WTC11 (cell line): ENCODE measurements around the gene BTD. TPM values are rescaled to one million over a fixed set of nuclear protein-coding genes. Genes with fewer than 3 reads are reported as not detected.
A peak's percentile ranks its signal among the peaks of the same experiment; 100 is the strongest.

ENCODE experiments used
- ELF4 ChIP-seq: sonication (generic); formaldehyde crosslinking; IDR thresholded peaks from 2 replicates; pipeline ENCODE4 v1.8.1; 2022; ENCODE audit warnings: low read depth, mild to moderate bottlenecking, moderate library complexity, missing genetic modification reagents
- GRHL2 ChIP-seq: fragments of 250-450 bp; sonication (Bioruptor Pico); IDR thresholded peaks from 2 replicates; pipeline ENCODE4 v1.8.0; 2022; ENCODE audit warnings: mild to moderate bottlenecking, moderate library complexity; ENCODE audit not compliant: insufficient replicate concordance, severe bottlenecking
- MXD4 ChIP-seq: fragments of 250-450 bp; sonication (Bioruptor Pico); IDR thresholded peaks from 2 replicates; pipeline ENCODE4 v1.8.0; 2021; ENCODE audit warnings: mild to moderate bottlenecking, moderate library complexity, borderline replicate concordance
- MYBL2 ChIP-seq: sonication (generic); formaldehyde crosslinking; IDR thresholded peaks from 2 replicates; pipeline ENCODE4 v1.8.1; 2023; ENCODE audit warnings: mild to moderate bottlenecking, moderate library complexity, missing genetic modification reagents
- NFYB ChIP-seq: sonication (generic); formaldehyde crosslinking; conservative IDR thresholded peaks from 2 replicates; pipeline ENCODE4 v1.8.0; 2022; ENCODE audit warnings: low read depth, missing genetic modification reagents
- NR2C2 ChIP-seq: sonication (generic); formaldehyde crosslinking; IDR thresholded peaks from 2 replicates; pipeline ENCODE4 v1.8.0; 2022; ENCODE audit warnings: mild to moderate bottlenecking, missing genetic modification reagents
- NR3C1 ChIP-seq: sonication (generic); formaldehyde crosslinking; conservative IDR thresholded peaks from 2 replicates; pipeline ENCODE4 v1.8.1; 2023; ENCODE audit warnings: low read depth, mild to moderate bottlenecking, missing genetic modification reagents
- OVOL2 ChIP-seq: fragments of 250-450 bp; sonication (Bioruptor Pico); IDR thresholded peaks from 2 replicates; pipeline ENCODE4 v1.9.0; 2021; ENCODE audit warnings: mild to moderate bottlenecking, borderline replicate concordance
- RORB ChIP-seq: fragments of 250-450 bp; sonication (Bioruptor Pico); IDR thresholded peaks from 2 replicates; pipeline ENCODE4 v1.9.0; 2021; ENCODE audit warnings: mild to moderate bottlenecking
- SP1 ChIP-seq: sonication (generic); formaldehyde crosslinking; conservative IDR thresholded peaks from 2 replicates; pipeline ENCODE4 v1.8.1; 2022; ENCODE audit warnings: missing genetic modification reagents
- TEAD4 ChIP-seq: sonication (generic); formaldehyde crosslinking; IDR thresholded peaks from 2 replicates; pipeline ENCODE4 v1.8.0; 2022; ENCODE audit warnings: mild to moderate bottlenecking, missing genetic modification reagents
- ZBTB21 ChIP-seq: sonication (generic); formaldehyde crosslinking; IDR thresholded peaks from 2 replicates; pipeline ENCODE4 v1.8.1; 2023; ENCODE audit warnings: mild to moderate bottlenecking, missing genetic modification reagents, borderline replicate concordance
- ZNF232 ChIP-seq: sonication (generic); formaldehyde crosslinking; IDR thresholded peaks from 2 replicates; pipeline ENCODE4 v1.8.0; 2022; ENCODE audit warnings: mild to moderate bottlenecking, missing genetic modification reagents
- ZNF263 ChIP-seq: sonication (generic); formaldehyde crosslinking; IDR thresholded peaks from 2 replicates; pipeline ENCODE4 v1.8.1; 2022; ENCODE audit warnings: low read depth, mild to moderate bottlenecking, moderate library complexity, missing genetic modification reagents
- ZNF396 ChIP-seq: fragments of 250-450 bp; sonication (Bioruptor Pico); IDR thresholded peaks from 2 replicates; pipeline ENCODE4 v1.8.0; 2021; ENCODE audit warnings: mild to moderate bottlenecking, moderate library complexity, borderline replicate concordance
- total RNA-seq: library from RNA; stranded (reverse); gene quantifications from 3 replicates; pipeline ENCODE4 v1.2.3, GENCODE V29; 2021
- TF ChIP-seq, protein P1 (sequence below): sonication (generic); formaldehyde crosslinking; IDR thresholded peaks from 2 replicates; pipeline ENCODE4 v1.8.1; 2022; ENCODE audit warnings: mild to moderate bottlenecking, missing genetic modification reagents, moderate library complexity, borderline replicate concordance
- TF ChIP-seq, protein P2 (sequence below): fragments of 250-450 bp; sonication (Bioruptor Pico); IDR thresholded peaks from 2 replicates; pipeline ENCODE4 v2.1.2; 2022; ENCODE audit warnings: mild to moderate bottlenecking, moderate library complexity
- TF ChIP-seq, protein P3 (sequence below): fragments of 200-600 bp; IDR thresholded peaks from 2 replicates; pipeline ENCODE4 v1.8.0; 2022; ENCODE audit warnings: antibody characterized with exemption
- TF ChIP-seq, protein P4 (sequence below): sonication (generic); formaldehyde crosslinking; conservative IDR thresholded peaks from 2 replicates; pipeline ENCODE4 v1.8.1; 2022; ENCODE audit warnings: mild to moderate bottlenecking, missing genetic modification reagents
- TF ChIP-seq, protein P5 (sequence below): fragments of 250-450 bp; sonication (Bioruptor Pico); IDR thresholded peaks from 2 replicates; pipeline ENCODE4 v1.9.0; 2021; ENCODE audit warnings: mild to moderate bottlenecking, borderline replicate concordance
- TF ChIP-seq, protein P6 (sequence below): sonication (generic); formaldehyde crosslinking; IDR thresholded peaks from 2 replicates; pipeline ENCODE4 v1.8.0; 2022; ENCODE audit warnings: missing genetic modification reagents
- TF ChIP-seq, protein P7 (sequence below): sonication (generic); formaldehyde crosslinking; IDR thresholded peaks from 2 replicates; pipeline ENCODE4 v1.8.1; 2023; ENCODE audit warnings: mild to moderate bottlenecking, missing genetic modification reagents, borderline replicate concordance

BTD gene
- total RNA-seq, 1 experiment from 2014 or later: 18.5 TPM

DNA sequence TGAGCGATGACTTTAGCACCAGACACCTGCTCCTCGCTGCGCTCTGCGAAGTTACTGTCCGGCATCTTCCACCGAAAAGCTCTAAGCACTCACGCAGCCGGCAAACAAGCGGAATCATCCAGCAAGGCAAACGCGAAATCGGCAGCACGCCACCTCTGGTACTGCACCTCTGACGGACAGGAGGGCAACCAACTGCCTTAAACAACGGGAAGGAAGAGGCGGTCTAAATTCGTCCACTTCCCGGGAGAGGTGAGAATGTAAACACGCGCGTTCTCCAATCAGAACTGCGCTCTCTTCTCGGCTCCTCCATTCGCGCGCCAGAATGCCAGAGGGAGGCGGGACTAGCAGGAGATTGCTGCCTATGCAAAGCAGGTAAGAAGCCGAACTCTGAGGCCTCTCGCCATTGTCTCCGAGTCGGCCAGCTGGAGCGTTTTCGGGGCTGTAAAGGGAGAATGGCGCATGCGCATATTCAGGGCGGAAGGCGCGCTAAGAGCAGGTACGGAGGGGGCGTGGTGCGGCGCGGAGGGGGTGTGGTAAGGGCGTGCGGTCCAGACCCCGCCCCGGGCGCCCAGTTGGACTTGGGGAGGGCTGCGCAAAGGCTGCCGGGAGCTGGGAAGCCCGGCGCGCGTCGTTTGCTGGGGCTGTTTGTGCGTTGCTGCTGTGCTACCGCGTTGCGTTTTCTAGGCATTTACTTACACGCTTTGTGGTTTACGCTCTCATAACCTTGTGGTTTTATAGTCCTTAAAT, at the start of gene BTD, which contains the start of gene HACL1 (continued):
- TF ChIP-seq, protein P1, sequence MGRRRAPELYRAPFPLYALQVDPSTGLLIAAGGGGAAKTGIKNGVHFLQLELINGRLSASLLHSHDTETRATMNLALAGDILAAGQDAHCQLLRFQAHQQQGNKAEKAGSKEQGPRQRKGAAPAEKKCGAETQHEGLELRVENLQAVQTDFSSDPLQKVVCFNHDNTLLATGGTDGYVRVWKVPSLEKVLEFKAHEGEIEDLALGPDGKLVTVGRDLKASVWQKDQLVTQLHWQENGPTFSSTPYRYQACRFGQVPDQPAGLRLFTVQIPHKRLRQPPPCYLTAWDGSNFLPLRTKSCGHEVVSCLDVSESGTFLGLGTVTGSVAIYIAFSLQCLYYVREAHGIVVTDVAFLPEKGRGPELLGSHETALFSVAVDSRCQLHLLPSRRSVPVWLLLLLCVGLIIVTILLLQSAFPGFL (CRISPR knock-in tag): no peak
- TF ChIP-seq NFYB (CRISPR knock-in tag) (peak; percentile 93), SP1 (CRISPR knock-in tag) (peak; percentile 77), NR2C2 (CRISPR knock-in tag) (no peak), NR3C1 (CRISPR knock-in tag) (no peak), RORB (no peak), ZNF396 (no peak), OVOL2 (CRISPR knock-in tag) (no peak), ELF4 (CRISPR knock-in tag) (no peak), GRHL2 (no peak), ZNF232 (CRISPR knock-in tag) (no peak; the same call in 1 of the 2 replicates), MYBL2 (CRISPR knock-in tag) (no peak; the same call in 1 of the 2 replicates), TEAD4 (CRISPR knock-in tag) (no peak), ZBTB21 (no peak), MXD4 (CRISPR knock-in tag) (no peak), ZNF263 (CRISPR knock-in tag) (no peak)
- TF ChIP-seq, protein P2, sequence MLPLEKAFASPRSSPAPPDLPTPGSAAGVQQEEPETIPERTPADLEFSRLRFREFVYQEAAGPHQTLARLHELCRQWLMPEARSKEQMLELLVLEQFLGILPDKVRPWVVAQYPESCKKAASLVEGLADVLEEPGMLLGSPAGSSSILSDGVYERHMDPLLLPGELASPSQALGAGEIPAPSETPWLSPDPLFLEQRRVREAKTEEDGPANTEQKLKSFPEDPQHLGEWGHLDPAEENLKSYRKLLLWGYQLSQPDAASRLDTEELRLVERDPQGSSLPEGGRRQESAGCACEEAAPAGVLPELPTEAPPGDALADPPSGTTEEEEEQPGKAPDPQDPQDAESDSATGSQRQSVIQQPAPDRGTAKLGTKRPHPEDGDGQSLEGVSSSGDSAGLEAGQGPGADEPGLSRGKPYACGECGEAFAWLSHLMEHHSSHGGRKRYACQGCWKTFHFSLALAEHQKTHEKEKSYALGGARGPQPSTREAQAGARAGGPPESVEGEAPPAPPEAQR (CRISPR knock-in tag): no peak
- TF ChIP-seq, protein P3, sequence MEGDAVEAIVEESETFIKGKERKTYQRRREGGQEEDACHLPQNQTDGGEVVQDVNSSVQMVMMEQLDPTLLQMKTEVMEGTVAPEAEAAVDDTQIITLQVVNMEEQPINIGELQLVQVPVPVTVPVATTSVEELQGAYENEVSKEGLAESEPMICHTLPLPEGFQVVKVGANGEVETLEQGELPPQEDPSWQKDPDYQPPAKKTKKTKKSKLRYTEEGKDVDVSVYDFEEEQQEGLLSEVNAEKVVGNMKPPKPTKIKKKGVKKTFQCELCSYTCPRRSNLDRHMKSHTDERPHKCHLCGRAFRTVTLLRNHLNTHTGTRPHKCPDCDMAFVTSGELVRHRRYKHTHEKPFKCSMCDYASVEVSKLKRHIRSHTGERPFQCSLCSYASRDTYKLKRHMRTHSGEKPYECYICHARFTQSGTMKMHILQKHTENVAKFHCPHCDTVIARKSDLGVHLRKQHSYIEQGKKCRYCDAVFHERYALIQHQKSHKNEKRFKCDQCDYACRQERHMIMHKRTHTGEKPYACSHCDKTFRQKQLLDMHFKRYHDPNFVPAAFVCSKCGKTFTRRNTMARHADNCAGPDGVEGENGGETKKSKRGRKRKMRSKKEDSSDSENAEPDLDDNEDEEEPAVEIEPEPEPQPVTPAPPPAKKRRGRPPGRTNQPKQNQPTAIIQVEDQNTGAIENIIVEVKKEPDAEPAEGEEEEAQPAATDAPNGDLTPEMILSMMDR: no peak
- TF ChIP-seq, protein P4, sequence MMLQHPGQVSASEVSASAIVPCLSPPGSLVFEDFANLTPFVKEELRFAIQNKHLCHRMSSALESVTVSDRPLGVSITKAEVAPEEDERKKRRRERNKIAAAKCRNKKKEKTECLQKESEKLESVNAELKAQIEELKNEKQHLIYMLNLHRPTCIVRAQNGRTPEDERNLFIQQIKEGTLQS (CRISPR knock-in tag): no peak
- TF ChIP-seq, protein P5, sequence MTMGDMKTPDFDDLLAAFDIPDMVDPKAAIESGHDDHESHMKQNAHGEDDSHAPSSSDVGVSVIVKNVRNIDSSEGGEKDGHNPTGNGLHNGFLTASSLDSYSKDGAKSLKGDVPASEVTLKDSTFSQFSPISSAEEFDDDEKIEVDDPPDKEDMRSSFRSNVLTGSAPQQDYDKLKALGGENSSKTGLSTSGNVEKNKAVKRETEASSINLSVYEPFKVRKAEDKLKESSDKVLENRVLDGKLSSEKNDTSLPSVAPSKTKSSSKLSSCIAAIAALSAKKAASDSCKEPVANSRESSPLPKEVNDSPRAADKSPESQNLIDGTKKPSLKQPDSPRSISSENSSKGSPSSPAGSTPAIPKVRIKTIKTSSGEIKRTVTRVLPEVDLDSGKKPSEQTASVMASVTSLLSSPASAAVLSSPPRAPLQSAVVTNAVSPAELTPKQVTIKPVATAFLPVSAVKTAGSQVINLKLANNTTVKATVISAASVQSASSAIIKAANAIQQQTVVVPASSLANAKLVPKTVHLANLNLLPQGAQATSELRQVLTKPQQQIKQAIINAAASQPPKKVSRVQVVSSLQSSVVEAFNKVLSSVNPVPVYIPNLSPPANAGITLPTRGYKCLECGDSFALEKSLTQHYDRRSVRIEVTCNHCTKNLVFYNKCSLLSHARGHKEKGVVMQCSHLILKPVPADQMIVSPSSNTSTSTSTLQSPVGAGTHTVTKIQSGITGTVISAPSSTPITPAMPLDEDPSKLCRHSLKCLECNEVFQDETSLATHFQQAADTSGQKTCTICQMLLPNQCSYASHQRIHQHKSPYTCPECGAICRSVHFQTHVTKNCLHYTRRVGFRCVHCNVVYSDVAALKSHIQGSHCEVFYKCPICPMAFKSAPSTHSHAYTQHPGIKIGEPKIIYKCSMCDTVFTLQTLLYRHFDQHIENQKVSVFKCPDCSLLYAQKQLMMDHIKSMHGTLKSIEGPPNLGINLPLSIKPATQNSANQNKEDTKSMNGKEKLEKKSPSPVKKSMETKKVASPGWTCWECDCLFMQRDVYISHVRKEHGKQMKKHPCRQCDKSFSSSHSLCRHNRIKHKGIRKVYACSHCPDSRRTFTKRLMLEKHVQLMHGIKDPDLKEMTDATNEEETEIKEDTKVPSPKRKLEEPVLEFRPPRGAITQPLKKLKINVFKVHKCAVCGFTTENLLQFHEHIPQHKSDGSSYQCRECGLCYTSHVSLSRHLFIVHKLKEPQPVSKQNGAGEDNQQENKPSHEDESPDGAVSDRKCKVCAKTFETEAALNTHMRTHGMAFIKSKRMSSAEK (CRISPR knock-in tag): 0 out of 2 replicates have a peak, but pooled peaks have one; percentile 33
- TF ChIP-seq, protein P6, sequence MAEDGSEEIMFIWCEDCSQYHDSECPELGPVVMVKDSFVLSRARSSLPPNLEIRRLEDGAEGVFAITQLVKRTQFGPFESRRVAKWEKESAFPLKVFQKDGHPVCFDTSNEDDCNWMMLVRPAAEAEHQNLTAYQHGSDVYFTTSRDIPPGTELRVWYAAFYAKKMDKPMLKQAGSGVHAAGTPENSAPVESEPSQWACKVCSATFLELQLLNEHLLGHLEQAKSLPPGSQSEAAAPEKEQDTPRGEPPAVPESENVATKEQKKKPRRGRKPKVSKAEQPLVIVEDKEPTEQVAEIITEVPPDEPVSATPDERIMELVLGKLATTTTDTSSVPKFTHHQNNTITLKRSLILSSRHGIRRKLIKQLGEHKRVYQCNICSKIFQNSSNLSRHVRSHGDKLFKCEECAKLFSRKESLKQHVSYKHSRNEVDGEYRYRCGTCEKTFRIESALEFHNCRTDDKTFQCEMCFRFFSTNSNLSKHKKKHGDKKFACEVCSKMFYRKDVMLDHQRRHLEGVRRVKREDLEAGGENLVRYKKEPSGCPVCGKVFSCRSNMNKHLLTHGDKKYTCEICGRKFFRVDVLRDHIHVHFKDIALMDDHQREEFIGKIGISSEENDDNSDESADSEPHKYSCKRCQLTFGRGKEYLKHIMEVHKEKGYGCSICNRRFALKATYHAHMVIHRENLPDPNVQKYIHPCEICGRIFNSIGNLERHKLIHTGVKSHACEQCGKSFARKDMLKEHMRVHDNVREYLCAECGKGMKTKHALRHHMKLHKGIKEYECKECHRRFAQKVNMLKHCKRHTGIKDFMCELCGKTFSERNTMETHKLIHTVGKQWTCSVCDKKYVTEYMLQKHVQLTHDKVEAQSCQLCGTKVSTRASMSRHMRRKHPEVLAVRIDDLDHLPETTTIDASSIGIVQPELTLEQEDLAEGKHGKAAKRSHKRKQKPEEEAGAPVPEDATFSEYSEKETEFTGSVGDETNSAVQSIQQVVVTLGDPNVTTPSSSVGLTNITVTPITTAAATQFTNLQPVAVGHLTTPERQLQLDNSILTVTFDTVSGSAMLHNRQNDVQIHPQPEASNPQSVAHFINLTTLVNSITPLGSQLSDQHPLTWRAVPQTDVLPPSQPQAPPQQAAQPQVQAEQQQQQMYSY (CRISPR knock-in tag): no peak
- TF ChIP-seq, protein P7, sequence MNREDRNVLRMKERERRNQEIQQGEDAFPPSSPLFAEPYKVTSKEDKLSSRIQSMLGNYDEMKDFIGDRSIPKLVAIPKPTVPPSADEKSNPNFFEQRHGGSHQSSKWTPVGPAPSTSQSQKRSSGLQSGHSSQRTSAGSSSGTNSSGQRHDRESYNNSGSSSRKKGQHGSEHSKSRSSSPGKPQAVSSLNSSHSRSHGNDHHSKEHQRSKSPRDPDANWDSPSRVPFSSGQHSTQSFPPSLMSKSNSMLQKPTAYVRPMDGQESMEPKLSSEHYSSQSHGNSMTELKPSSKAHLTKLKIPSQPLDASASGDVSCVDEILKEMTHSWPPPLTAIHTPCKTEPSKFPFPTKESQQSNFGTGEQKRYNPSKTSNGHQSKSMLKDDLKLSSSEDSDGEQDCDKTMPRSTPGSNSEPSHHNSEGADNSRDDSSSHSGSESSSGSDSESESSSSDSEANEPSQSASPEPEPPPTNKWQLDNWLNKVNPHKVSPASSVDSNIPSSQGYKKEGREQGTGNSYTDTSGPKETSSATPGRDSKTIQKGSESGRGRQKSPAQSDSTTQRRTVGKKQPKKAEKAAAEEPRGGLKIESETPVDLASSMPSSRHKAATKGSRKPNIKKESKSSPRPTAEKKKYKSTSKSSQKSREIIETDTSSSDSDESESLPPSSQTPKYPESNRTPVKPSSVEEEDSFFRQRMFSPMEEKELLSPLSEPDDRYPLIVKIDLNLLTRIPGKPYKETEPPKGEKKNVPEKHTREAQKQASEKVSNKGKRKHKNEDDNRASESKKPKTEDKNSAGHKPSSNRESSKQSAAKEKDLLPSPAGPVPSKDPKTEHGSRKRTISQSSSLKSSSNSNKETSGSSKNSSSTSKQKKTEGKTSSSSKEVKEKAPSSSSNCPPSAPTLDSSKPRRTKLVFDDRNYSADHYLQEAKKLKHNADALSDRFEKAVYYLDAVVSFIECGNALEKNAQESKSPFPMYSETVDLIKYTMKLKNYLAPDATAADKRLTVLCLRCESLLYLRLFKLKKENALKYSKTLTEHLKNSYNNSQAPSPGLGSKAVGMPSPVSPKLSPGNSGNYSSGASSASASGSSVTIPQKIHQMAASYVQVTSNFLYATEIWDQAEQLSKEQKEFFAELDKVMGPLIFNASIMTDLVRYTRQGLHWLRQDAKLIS (CRISPR knock-in tag): no peak
